K562 (cell line): ENCODE results near the gene CCSER2. TPM values are rescaled to one million over a fixed set of nuclear protein-coding genes. Genes with fewer than 3 reads are reported as not detected.

Experiments
- CBX2 ChIP-seq: fragments of 200-600 bp; sonication (generic); IDR thresholded peaks from one replicate; pipeline ENCODE4 v1.6.1; 2012; ENCODE audit warnings: mild to moderate bottlenecking, low read length, inconsistent platforms; ENCODE audit not compliant: insufficient read depth, poor library complexity, severe bottlenecking
- CHCHD3 ChIP-seq: fragments of 250-450 bp; sonication (Bioruptor Pico); IDR thresholded peaks from 2 replicates; pipeline ENCODE4 v2.1.2; 2022; ENCODE audit warnings: mild to moderate bottlenecking
- HDAC2 ChIP-seq: fragments of 450-650 bp; IDR thresholded peaks from 2 replicates; pipeline ENCODE4 v1.6.1; 2016; ENCODE audit warnings: mild to moderate bottlenecking
- MTA3 ChIP-seq: fragments of 450-650 bp; formaldehyde crosslinking; IDR thresholded peaks from 2 replicates; pipeline ENCODE4 v1.6.1; 2017; ENCODE audit warnings: mild to moderate bottlenecking, borderline replicate concordance
- NEUROD1 ChIP-seq: fragments of 150-350 bp; IDR thresholded peaks from 2 replicates; pipeline ENCODE4 v1.6.1; 2014; ENCODE audit warnings: borderline replicate concordance, low read length, low read depth; ENCODE audit not compliant: partially characterized antibody
- NFE2 ChIP-seq: IDR thresholded peaks from 2 replicates; pipeline ENCODE4 v1.6.1; 2014; ENCODE audit warnings: antibody characterized with exemption, low read depth
- POLR2H ChIP-seq: IDR thresholded peaks from 2 replicates; pipeline ENCODE4 v1.6.1; 2016; ENCODE audit warnings: missing genetic modification characterization, low read depth, mild to moderate bottlenecking, control low read depth, missing compliant biosample characterization, moderate library complexity
- SOX6 ChIP-seq: fragments of 450-650 bp; IDR thresholded peaks from 2 replicates; pipeline ENCODE4 v1.6.1; 2014; ENCODE audit warnings: mild to moderate bottlenecking
- STAG1 ChIP-seq: sonication (generic); formaldehyde crosslinking; IDR thresholded peaks from 2 replicates; pipeline ENCODE4 v1.5.0; 2020; ENCODE audit warnings: missing genetic modification reagents, borderline replicate concordance
- XRCC3 ChIP-seq: fragments of 450-650 bp; IDR thresholded peaks from 2 replicates; pipeline ENCODE4 v1.6.1; 2017; ENCODE audit warnings: mild to moderate bottlenecking, moderate library complexity
- ZNF146 ChIP-seq: IDR thresholded peaks from one replicate; pipeline ENCODE4 v1.6.1; 2018; ENCODE audit warnings: missing compliant biosample characterization; ENCODE audit not compliant: unreplicated experiment
- ZNF778 ChIP-seq: fragments of 450-650 bp; formaldehyde crosslinking; IDR thresholded peaks from 2 replicates; pipeline ENCODE4 v1.4.0; 2020; ENCODE audit warnings: mild to moderate bottlenecking, moderate library complexity
- polyA plus RNA-seq, 8 experiments: library from polyadenylated mRNA; depleted of rRNA in 4 of 8; stranded (reverse) in 5 of 8; unstranded in 3 of 8; fragments of >200 nt; fragmentation: Nextera tagmentation in 2 of 8; fragmentation: Illumina TruSeq in 1 of 8; extraction: Ambion mirVana in 2 of 8; extraction: Trizol in 1 of 8; gene quantifications; 2 replicates each; pipeline versions ENCODE4 v1.2.1 to v1.2.3, GENCODE V29; 2011 to 2014; ENCODE audit warnings: inconsistent platforms in 1 of 8, missing spikeins in 1 of 8
- total RNA-seq, 7 experiments: library from RNA; depleted of rRNA in 6 of 7; stranded (reverse); fragments of >200 nt in 6 of 7; fragmentation: Illumina TruSeq in 2 of 7; extraction: Trizol in 2 of 7; gene quantifications; 2 replicates each; pipeline versions ENCODE4 v1.2.1 to v1.2.3, GENCODE V29; 2011 to 2021; ENCODE audit warnings: low replicate concordance in 1 of 7
- TF ChIP-seq, protein P1 (sequence below): fragments of 450-650 bp; IDR thresholded peaks from 2 replicates; pipeline ENCODE4 v1.7.1; 2018; ENCODE audit warnings: mild to moderate bottlenecking, low read depth; ENCODE audit not compliant: partially characterized antibody
- TF ChIP-seq, protein P2 (sequence below), 2 experiments: fragments of 250-450 bp in 1 of 2; fragments of 450-650 bp in 1 of 2; sonication (Bioruptor Pico) in 1 of 2; IDR thresholded peaks; 2 replicates each; pipeline versions ENCODE4 v1.6.1 to v1.8.0; 2016 to 2021; ENCODE audit warnings: mild to moderate bottlenecking in 2 of 2, moderate library complexity in 2 of 2, missing compliant biosample characterization in 1 of 2, missing genetic modification characterization in 1 of 2
- TF ChIP-seq, protein P3 (sequence below): fragments of 200-400 bp; formaldehyde crosslinking; IDR thresholded peaks from 2 replicates; pipeline ENCODE4 v1.6.1; 2017; ENCODE audit warnings: mild to moderate bottlenecking, low read depth, low read length, moderate library complexity
- TF ChIP-seq, protein P4 (sequence below): sonication (generic); formaldehyde crosslinking; IDR thresholded peaks from 2 replicates; pipeline ENCODE4 v1.4.0; 2020; ENCODE audit warnings: mild to moderate bottlenecking, missing genetic modification reagents
- TF ChIP-seq, protein P5 (sequence below): fragments of 250-450 bp; sonication (Bioruptor Pico); IDR thresholded peaks from 2 replicates; pipeline ENCODE4 v1.8.0; 2022; ENCODE audit warnings: inconsistent platforms, mild to moderate bottlenecking, moderate library complexity, borderline replicate concordance
- TF ChIP-seq, protein P6 (sequence below): conservative IDR thresholded peaks from 2 replicates; pipeline ENCODE4 v1.6.1; 2011; ENCODE audit warnings: low read depth, mild to moderate bottlenecking, low read length; ENCODE audit not compliant: control insufficient read depth

Gene CCSER2
- total and polyA plus RNA-seq, 9 of the 15 experiments (the other 6 are each of a cell fraction or from before 2014, with no cell fraction given) = 2.7 to 15.1 (median 9.7) TPM

DNA sequence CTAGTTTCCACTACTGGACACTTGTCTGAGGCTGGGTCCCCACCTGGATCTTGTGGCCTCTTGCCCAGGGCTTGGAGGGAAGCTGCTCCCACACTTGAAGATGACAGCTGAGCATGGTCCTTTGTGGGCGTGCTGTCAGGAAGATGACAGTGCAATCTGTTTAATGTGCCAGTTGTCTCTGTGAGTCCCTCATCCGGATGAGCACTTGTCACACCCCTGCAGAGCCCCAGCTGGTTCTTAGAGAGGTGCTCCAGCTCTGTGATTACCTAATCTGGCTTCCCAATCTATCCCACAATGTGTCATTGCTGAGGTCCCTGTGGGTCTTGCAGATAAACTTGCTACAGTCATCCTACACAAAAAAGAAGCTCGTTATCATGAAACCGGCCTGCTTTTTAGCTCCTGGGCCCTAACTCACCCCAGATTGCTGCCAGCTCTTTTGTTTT lies 34.8 kb upstream of the CCSER2 start (continued):
- TF ChIP-seq MTA3 (peak; percentile 94), HDAC2 (peak; percentile 99), CBX2 (no peak), XRCC3 (no peak), STAG1 (CRISPR knock-in tag) (no peak), SOX6 (peak; percentile 99), NEUROD1 (peak; percentile 97), NFE2 (peak; percentile 98), CHCHD3 (CRISPR knock-in tag) (no peak), POLR2H (no peak), ZNF778 (no peak), ZNF146 (CRISPR knock-in tag) (no peak)
- TF ChIP-seq, protein P1, sequence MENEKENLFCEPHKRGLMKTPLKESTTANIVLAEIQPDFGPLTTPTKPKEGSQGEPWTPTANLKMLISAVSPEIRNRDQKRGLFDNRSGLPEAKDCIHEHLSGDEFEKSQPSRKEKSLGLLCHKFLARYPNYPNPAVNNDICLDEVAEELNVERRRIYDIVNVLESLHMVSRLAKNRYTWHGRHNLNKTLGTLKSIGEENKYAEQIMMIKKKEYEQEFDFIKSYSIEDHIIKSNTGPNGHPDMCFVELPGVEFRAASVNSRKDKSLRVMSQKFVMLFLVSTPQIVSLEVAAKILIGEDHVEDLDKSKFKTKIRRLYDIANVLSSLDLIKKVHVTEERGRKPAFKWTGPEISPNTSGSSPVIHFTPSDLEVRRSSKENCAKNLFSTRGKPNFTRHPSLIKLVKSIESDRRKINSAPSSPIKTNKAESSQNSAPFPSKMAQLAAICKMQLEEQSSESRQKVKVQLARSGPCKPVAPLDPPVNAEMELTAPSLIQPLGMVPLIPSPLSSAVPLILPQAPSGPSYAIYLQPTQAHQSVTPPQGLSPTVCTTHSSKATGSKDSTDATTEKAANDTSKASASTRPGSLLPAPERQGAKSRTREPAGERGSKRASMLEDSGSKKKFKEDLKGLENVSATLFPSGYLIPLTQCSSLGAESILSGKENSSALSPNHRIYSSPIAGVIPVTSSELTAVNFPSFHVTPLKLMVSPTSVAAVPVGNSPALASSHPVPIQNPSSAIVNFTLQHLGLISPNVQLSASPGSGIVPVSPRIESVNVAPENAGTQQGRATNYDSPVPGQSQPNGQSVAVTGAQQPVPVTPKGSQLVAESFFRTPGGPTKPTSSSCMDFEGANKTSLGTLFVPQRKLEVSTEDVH = peak; percentile 69
- TF ChIP-seq, protein P2, sequence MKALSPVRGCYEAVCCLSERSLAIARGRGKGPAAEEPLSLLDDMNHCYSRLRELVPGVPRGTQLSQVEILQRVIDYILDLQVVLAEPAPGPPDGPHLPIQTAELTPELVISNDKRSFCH (CRISPR knock-in tag; IDR thresholded peaks at IDR 0.05) = no peak
- TF ChIP-seq, protein P2 (tag; IDR thresholded peaks at IDR 0.05) = peak; percentile 92
- TF ChIP-seq, protein P3, sequence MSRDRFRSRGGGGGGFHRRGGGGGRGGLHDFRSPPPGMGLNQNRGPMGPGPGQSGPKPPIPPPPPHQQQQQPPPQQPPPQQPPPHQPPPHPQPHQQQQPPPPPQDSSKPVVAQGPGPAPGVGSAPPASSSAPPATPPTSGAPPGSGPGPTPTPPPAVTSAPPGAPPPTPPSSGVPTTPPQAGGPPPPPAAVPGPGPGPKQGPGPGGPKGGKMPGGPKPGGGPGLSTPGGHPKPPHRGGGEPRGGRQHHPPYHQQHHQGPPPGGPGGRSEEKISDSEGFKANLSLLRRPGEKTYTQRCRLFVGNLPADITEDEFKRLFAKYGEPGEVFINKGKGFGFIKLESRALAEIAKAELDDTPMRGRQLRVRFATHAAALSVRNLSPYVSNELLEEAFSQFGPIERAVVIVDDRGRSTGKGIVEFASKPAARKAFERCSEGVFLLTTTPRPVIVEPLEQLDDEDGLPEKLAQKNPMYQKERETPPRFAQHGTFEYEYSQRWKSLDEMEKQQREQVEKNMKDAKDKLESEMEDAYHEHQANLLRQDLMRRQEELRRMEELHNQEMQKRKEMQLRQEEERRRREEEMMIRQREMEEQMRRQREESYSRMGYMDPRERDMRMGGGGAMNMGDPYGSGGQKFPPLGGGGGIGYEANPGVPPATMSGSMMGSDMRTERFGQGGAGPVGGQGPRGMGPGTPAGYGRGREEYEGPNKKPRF = no peak
- TF ChIP-seq, protein P4, sequence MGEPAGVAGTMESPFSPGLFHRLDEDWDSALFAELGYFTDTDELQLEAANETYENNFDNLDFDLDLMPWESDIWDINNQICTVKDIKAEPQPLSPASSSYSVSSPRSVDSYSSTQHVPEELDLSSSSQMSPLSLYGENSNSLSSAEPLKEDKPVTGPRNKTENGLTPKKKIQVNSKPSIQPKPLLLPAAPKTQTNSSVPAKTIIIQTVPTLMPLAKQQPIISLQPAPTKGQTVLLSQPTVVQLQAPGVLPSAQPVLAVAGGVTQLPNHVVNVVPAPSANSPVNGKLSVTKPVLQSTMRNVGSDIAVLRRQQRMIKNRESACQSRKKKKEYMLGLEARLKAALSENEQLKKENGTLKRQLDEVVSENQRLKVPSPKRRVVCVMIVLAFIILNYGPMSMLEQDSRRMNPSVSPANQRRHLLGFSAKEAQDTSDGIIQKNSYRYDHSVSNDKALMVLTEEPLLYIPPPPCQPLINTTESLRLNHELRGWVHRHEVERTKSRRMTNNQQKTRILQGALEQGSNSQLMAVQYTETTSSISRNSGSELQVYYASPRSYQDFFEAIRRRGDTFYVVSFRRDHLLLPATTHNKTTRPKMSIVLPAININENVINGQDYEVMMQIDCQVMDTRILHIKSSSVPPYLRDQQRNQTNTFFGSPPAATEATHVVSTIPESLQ (CRISPR knock-in tag) = 0 out of 2 replicates have a peak, but pooled peaks have one; percentile 19
- TF ChIP-seq, protein P5, sequence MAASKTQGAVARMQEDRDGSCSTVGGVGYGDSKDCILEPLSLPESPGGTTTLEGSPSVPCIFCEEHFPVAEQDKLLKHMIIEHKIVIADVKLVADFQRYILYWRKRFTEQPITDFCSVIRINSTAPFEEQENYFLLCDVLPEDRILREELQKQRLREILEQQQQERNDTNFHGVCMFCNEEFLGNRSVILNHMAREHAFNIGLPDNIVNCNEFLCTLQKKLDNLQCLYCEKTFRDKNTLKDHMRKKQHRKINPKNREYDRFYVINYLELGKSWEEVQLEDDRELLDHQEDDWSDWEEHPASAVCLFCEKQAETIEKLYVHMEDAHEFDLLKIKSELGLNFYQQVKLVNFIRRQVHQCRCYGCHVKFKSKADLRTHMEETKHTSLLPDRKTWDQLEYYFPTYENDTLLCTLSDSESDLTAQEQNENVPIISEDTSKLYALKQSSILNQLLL (CRISPR knock-in tag) = no peak
- TF ChIP-seq, protein P6, sequence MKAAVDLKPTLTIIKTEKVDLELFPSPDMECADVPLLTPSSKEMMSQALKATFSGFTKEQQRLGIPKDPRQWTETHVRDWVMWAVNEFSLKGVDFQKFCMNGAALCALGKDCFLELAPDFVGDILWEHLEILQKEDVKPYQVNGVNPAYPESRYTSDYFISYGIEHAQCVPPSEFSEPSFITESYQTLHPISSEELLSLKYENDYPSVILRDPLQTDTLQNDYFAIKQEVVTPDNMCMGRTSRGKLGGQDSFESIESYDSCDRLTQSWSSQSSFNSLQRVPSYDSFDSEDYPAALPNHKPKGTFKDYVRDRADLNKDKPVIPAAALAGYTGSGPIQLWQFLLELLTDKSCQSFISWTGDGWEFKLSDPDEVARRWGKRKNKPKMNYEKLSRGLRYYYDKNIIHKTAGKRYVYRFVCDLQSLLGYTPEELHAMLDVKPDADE = peak; percentile 88
